ENCODE data around the gene MSX1. TPM values are rescaled to one million over a fixed set of nuclear protein-coding genes. Genes with fewer than 3 reads are reported as not detected.

MSX1 gene
- total RNA-seq, 1 donor from 2014 or later: 1.6 TPM

DNA sequence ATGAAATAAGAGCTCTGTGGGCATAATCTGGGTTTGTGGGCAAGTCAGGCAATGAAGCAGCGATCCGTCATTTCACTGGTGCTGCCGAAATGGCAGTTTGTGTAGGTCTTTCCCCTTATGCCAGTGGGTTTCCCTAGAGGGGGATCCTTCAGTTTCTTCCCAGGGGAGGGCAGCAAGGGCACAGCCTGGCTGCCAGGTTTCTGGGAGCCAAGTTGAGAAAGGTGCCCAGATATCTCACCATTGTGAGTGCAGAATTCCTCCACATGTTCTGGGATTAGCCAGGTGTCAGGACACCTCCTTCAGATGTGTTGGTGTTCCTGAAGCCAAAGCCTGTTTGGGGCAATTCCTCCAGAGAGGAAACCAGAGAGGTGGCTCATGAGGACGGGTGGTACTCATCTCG, 28.0 kb downstream of the MSX1 start:
- TF ChIP-seq, protein P1, sequence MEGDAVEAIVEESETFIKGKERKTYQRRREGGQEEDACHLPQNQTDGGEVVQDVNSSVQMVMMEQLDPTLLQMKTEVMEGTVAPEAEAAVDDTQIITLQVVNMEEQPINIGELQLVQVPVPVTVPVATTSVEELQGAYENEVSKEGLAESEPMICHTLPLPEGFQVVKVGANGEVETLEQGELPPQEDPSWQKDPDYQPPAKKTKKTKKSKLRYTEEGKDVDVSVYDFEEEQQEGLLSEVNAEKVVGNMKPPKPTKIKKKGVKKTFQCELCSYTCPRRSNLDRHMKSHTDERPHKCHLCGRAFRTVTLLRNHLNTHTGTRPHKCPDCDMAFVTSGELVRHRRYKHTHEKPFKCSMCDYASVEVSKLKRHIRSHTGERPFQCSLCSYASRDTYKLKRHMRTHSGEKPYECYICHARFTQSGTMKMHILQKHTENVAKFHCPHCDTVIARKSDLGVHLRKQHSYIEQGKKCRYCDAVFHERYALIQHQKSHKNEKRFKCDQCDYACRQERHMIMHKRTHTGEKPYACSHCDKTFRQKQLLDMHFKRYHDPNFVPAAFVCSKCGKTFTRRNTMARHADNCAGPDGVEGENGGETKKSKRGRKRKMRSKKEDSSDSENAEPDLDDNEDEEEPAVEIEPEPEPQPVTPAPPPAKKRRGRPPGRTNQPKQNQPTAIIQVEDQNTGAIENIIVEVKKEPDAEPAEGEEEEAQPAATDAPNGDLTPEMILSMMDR (conservative IDR thresholded peaks at IDR 0.05; ENCODE audit: low read depth, low read length): no peak
- H3K4me3 ChIP-seq (ENCODE audit: low read depth, low read length): no peak overlapping the region
- DNase-seq (ENCODE audit: low read depth): no peak

DNA sequence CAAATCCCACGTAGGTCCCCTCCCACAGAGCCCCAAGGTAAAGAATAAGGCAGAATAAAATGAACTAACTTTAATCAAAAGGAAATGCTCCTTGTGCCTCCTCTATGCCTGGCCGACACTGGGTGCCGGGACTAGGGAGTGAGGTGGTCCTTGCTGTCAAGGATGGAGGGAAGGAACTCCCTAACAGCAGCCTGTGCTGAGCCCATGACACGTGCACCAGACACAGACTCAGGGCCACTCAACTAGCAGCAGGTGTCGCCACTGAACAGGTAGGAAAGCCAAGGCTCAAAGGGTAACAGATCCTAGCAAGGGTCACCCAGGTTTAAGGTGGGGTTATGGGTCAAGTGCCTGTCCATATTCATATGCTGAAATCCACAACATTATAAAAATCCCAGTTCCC, 29.2 kb downstream of the MSX1 start:
- no peak for DNase-seq (ENCODE audit: low read depth)
- TF ChIP-seq, protein P1 (conservative IDR thresholded peaks at IDR 0.05; ENCODE audit: low read depth, low read length): no peak
- no peak overlapping the region for H3K4me3 ChIP-seq (ENCODE audit: low read depth, low read length)

DNA sequence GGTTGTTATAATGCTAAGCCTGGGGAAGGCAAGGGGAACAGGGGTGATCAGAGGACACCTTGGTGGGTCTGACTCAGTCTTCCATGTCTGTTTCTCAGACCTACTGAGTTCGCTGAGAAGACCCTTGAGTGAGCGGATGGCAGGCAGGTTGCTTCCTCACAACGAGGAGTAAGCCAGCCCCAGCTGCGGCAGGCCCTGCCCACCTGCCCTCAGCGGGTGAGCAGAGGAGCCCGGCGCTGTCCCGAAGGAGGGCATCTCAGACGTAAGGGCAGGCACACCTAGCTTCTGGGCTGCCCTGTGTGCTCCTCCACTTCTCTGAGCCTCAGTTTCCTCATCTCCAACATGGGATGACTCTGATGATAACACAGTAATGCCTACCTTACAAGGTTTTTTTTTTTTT, 30.3 kb downstream of the MSX1 start:
- TF ChIP-seq, protein P1 (conservative IDR thresholded peaks at IDR 0.05; ENCODE audit: low read depth, low read length): no peak
- H3K4me3 ChIP-seq (ENCODE audit: low read depth, low read length): no peak overlapping the region
- DNase-seq (ENCODE audit: low read depth): no peak

DNA sequence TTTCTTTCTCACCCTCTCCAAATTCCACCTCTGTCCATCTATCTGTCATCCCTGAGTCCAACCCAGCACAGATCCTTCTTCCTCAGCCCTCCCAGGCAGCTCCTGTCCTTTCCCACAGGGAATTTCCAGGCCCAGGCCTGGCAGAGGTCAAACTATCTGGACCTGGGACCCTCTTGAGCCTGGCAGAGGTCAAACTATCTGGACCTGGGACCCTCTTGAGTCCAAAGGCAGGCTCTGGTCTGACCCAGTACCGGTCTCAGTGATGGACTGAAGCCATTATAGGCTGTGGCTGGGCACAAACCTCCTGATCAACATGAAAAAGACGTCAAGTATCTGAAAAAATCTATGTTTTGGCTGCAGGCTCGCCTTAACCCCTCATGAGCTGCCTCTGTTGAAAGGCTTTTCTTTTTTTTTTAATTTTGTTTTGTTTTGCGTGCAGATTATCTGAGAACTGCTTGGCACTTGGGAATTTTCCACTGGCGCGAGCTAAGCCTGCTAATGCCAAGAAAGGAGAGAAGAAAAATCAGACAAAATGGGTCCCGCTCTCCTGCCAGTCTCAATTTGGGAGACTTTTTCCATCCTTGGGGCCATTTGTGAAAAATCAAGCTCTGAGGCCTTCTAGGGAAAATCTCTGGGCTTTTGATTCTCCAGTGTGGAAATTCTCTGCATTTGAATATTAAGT, 31.2 kb downstream of the MSX1 start:
- DNase-seq (ENCODE audit: low read depth): no peak
- no peak overlapping the region for H3K4me3 ChIP-seq (ENCODE audit: low read depth, low read length)
- TF ChIP-seq, protein P1 (conservative IDR thresholded peaks at IDR 0.05; ENCODE audit: low read depth, low read length): no peak

DNA sequence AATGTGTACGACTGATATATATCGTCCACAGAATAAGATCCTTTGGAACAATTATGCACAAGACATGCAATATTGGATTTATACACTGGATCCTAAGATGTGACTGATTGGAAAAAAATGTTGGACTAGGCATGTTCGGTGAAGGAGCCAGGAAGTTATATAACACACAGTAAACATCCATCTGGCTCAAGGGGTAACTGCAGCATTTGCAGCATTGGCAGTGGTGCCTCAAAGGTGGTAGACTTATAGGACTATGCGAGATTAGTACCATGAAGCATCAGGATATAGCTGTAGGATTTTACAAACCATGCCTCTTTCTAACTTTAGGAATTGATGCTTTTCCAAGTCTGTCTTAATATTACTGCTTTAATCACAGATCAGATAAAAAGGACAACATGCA, 34.3 kb downstream of the MSX1 start:
- TF ChIP-seq, protein P1 (conservative IDR thresholded peaks at IDR 0.05; ENCODE audit: low read depth, low read length): no peak
- DNase-seq (ENCODE audit: low read depth): no peak
- no peak overlapping the region for H3K4me3 ChIP-seq (ENCODE audit: low read depth, low read length)

DNA sequence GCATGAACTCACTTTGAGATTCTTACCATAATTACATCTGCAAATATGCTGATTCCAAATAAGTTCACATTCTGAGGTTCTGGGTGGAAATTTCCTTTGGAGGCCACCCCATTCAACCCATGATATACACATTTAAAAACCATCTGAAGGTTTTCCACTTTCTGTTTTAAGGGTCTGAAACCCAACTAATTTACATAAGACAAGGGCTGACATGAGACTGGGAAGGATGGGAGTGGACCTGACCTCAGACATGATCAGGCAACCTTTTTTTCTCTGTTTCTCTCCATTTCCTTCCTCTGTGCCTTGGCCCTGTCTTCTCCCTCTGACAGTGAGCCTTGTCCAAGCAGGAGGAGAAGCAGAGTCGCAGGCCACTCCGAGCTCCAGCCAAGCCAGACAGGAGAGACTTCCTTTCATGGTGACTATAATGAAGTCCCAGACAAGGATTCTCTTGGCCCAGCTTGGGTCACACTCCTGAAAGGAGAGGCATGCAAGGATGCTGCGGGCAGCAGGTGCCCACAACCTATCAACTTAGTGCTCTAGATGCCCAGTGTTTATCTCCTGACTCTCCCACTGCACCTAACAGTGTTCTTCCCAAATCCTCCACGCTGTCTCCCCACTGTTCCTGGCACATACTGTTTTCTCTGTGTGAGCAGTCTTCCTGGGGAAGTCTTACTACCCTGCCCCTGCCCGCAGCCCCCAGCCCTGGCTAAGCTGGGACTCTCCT, 39.9 kb downstream of the MSX1 start:
- no peak overlapping the region for H3K4me3 ChIP-seq (ENCODE audit: low read depth, low read length)
- DNase-seq (ENCODE audit: low read depth): no peak
- TF ChIP-seq, protein P1 (conservative IDR thresholded peaks at IDR 0.05; ENCODE audit: low read depth, low read length): no peak

Measured in epithelial cell of proximal tubule (primary cell).